GM18511 (cell line): ENCODE measurements around the gene NMNAT2.

ENCODE experiments used
- ATAC-seq: cut with Tn5 transposase; IDR thresholded peaks from one replicate; pipeline ENCODE4 v1.9.1; 2021; ENCODE audit warnings: mild to moderate bottlenecking, moderate library complexity; ENCODE audit not compliant: unreplicated experiment

Gene NMNAT2

DNA sequence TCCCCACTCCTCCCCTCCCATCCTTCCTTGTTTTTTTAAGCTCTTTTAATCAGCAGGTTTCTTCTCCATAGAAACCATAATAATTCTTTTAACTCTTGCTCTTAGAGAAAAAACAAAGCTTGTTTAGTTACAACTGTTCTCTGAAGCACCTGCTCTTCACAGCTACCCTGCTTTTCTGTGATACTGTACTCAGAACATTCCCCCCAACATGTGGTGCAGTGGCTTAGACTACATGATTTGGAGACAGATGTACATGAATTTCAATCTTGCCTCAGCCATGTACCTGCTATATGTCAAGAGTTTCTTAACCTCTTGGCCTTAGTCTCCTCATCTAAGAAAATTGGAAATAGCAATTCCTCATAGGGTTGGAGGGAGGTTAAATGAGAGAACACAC is 198.6 kb downstream of the NMNAT2 start:
- ATAC-seq: no peak

DNA sequence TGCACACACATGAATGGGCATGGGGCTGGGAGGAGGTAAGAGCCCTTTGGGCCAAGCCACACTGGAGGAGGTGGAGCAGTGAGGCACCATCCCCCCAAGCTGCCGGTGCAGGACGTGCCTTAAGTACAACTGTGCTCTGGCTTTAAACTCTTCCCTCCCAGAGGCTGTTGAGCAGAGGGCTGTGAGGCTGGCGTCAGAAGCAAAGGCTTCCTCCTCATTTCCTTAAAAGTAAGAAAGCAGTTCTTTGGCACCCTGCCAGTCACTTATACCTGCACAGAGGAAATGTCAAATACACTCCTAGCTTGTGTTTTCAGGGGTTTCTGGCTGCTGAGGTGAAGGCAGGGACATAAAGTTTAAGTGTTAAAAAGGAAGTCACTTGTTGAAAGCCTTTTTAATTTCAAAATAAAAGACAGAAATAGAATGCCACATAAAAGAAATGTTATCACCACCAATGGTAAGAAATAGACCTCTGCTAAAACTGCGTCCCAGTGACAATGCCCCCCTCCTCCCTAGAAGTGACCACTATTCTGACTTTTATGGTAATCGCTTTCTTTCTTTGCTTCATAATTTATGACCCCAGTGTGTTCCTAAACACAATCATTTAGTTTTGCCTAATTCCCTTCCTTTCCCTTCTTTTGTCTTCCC is 199.1 kb downstream of the NMNAT2 start:
- ATAC-seq: peak; percentile 46

DNA sequence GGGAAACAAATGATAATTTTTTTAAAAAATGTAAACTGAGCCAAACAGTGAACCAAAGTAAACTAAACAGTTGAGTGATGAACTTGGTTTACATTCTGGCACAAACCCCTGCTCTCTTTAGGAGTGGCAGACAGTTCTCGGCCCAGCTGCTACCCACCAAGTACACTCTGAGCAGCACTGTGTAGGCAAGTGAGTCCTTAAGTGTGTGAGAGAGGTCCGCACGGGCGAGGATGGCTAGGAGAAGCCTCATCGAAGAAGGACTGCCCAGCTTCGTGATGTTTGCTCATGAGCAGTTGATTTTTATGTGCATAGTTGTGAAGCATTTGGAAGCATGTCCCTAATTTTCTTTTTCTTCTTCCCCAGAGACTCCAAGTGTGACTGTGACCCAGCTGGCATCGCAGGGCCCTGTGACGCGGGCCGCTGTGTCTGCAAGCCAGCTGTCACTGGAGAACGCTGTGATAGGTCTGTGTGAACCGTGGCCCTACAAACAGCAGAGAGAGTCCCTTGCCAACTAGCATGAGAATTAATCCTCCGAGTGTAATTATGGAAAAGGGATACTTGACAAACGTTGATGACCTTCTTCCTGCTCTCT is 200.1 kb downstream of the NMNAT2 start:
- no peak for ATAC-seq

DNA sequence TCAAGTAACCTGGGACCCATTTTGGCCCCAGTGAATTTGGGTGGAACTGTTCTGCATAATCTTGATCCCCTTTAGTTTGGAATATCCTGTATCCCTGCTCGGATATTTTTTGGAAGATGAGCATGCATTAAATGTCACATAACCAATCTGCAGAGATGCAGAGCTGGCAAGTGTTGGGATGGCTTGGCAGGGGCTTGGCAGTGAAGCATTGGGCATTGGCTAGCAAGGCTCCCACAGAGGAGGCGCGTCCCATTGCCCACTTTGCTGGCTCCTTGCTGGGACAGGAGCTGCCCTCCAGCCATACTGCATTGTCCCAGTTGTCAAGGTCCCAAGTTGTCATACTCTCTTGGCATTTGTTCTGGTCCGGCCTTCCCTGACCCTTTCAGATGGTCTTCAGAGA is 202.2 kb downstream of the NMNAT2 start:
- no peak for ATAC-seq

DNA sequence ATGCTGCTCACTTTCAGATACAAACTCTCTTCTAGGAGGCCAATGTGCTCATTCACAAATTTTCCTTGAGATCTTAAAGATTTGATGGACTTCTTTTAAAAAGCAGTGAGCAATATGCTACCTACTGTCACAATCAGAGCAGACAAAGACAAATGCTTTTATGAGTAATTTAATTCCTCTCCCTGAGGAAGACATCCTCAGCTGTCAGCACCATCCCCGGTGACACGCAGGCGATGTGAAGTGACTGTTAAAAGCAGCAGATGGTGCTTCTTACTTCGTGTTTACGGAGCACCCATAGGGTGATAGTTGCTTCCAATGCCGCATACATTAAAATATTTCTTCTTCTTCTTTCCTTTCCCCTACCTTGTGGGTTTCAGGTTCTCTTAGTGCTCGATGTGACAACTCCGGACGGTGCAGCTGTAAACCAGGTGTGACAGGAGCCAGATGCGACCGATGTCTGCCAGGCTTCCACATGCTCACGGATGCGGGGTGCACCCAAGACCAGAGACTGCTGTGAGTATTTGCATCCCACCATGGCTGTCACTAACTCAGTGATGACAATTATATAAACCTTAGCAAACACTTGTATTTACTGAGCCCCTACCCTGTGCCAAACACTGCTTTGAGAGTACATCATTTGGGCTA is 203.0 kb downstream of the NMNAT2 start:
- no peak for ATAC-seq

DNA sequence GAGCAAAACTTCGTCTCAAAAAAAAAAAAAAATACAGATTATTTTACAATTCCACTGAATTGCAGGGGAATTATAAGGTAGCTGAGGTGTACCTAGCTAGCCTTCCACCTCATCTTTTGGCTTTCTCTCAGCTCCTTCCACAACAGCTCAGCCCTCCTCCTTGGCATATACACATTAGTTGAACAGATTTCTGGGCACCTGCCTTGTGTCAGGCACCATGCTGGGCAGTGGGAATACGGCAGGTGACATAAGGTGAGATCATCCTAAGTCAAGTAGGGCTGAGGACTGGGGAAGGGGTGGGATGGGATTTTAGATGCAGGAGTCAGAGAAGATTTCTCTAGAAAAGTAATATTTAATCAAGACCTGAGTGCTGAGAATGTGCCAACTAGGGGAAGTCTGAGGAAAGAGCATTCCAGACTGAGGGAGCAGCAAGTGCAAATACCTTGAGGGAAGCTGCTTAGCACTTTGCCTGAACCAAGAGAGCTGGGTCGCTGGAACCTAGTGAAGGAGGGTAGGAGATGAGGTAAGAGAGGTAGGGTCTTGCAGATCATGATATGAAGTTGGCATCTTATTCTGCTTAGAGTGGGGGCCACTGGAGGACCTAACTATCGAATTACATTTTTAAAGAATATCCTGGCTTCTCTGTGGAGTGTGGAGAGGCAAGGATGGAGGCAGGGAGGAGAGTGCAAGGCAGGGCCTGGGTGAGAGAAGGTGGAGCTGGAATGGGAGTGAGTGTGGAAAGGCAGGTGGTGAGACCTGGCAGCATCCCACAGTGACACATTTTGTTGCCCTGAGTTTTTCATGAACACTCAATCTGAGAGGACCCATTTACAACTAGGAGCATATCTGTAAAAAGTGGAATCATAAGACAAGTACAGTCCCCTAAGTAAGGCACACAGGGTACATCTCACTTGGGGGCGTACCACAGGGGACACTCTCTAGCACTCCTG is 203.9 kb downstream of the NMNAT2 start:
- ATAC-seq: no peak

DNA sequence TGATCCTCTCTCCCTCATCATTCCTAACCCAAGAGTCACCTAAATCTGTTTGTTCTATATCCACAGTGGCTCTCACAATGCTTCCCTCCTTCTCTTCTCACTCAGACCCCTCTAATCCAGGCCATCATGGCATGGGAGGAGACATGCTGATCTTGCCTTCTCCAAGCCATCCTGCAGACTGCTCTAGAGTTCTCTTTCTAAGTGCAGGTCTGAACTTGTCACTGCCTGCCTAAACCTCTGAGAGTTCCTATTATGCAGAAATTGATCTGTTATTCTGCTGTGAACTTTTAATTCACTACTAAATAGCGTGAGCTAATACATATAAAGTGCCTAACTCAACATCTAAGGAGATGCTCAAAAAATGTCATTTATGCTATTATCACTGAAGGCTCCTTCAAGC is 205.3 kb downstream of the NMNAT2 start:
- ATAC-seq: no peak

DNA sequence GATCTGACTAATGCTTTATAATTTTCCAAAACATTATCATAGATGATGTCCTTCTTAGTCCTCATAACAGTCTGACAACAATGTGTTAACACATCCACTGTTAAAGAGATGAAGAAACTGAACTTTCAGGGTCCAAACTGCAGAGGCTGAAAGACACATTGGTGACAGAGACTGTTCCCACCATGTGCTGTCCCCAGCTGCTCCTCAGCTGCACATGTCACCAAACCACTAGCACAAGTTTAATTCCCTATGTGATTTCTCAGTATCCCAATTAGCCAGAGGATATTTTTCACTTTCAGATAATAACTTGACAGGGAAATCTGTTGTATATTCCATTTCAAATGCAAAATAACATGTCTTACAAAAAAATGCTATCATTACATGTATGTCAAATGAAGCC is 207.5 kb downstream of the NMNAT2 start:
- ATAC-seq: no peak

DNA sequence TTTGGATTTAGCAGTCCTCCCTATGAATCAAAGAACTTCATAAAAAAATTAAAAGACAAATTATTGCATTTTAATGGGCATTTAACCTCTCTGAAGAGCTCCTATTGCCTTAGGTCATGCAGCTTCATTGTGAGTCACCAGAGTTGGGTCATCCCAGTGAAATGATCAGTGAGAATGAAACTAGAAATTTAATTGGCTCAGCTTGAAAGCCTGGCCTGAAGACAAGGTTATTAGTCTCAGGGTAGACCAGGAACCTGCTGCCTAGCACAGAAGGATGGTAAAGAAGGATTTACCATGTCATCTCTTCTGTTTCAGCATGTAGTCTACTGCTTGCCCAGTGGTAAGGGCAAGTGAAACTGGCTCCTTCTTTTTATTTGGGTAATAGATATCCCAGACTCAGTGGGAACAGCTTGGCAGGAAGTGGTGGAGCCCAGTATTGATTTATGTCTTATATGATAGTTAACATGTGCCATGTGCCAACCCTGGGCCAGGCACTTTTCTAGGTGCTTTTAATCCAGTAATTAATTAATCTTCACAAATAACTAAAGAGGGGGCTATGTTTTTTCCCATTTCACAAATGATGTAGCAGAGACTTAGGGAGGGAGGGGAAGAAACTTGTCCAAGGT is 208.5 kb downstream of the NMNAT2 start:
- ATAC-seq: peak; percentile 81

DNA sequence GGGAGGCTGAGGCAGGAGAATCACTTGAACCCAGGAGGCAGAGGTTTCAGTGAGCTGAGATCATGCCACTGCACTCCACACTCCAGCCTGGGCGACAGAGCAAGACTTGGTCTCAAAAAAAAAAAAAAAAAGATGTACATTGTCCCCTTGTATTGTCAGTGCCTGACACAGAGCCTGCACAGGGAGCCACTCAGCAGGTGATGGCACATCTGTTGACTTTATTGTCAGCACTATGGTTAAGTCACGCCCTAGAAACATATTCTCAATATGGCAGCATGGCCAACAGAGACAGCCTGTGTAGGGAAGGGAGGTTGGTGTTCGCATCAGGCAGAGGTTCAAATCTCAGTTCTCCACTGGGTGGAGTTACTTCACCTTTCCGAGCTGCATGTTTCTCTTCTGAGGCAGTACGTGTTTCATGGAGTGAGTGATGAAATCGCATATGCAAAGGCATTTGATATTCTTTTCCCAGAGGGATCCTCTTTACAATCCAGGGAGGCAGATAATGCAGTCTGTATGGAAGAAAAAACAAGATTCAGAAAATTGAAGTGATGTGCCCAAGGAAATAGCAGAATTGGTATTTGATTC is 211.6 kb downstream of the NMNAT2 start:
- ATAC-seq: no peak

DNA sequence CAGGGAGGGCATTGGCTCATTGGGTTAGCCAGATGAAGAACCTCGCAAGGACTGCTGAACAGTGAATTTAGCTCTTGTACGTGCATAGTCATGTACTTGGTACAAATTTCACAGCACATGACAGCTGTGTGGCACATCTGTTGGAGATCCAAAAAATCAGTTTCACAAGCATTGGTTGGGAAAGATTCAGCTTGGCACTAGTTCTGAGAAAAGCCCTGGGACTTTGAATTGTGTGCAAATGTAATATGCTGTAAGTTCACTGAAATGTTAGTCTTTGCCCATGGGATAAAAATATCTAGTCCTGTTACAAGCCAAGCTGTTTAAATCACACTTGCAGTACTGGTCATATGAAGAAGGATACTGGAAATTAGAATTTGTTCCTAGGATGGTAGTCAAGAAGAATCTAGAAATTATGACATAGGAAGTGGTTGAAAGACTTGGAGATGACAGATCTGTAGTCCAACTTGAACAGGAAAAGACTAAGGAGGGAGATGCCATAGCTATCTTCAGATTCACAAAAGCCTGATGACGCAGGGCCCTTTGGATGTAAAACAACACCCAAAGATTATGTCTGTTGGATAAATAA is 212.9 kb downstream of the NMNAT2 start:
- ATAC-seq: no peak

DNA sequence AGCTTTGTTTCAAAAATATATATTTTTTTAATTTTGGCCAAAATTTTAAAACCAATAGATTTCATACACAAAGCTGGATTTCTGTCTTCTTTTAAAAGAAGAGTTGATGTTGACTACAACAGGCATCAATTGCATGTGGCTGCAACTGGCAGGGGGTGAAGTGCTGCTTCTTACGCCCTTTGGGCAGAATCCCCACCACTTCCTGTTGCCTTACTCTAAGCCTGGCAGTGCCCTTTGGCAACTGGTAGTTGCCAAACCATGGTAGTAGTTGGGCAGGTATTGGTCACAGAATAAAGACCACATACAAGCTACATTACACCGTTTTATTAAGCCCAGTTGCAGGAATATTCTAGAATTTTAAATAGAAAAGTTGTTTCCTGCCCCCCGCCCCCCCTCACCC is 215.1 kb downstream of the NMNAT2 start:
- no peak for ATAC-seq

DNA sequence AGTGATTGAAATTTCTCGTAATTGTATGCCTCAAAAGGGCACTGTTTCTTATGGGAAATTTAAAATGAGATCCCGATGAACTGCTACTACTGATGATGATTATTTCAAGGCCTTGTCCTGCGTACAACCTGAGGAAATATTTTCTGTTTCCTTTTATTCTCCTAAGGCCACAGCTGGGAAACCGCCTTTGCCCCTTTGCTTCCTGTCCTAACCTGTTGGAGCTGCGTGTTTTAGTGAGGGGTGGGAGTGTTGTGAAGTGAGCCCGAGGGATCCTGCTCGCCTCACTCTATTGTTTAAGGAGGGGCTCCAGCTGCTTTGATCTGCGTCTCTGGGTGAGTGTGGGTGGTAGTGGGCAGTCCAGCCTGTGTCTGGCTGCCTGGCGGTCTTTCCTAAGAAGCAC is 217.7 kb downstream of the NMNAT2 start:
- ATAC-seq: no peak

DNA sequence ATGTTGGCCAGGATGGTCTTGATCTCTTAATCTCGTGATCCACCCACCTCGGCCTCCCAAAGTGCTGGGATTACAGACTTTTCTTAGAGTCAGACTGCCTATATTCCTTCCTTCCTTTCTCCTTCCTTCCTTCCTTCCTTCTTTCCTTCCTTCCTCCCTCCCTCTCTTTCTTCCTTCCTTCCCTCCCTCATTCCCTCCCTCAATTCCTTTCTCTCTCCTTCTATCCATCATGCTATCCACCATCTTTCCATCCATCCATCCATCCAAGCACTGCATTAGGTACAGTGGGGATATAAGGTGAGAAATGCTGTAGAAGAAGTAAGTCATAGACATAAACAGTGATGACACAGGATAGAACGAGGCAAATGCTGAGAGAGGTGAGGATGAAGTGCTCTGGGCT is 218.9 kb downstream of the NMNAT2 start:
- no peak for ATAC-seq

DNA sequence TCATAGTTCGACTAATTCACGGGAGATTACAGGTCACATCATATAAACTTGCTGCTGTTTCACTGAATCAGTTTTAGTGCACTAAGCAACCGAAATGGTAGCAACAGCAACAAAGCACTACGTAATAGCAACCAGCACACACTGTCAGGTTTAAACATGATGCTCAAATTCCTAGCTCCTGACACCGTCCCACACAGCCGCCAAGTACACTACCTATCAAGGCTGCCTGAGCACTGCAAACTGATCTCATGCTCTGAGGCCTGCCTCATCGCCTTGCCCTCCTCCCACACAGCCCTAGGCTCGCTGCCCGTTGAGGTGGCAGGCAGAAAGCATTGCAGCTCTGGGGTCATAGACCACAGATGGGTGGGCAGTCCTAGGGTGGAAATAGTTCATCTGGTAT is 219.7 kb downstream of the NMNAT2 start:
- no peak for ATAC-seq
